ENCODE results near the gene SLC1A7.

SLC1A7 gene

GRCh38 chr1:53114581-53115400 lies 27.6 kb downstream of the SLC1A7 start:
- DNase-seq, result no peak

- no peak for DNase-seq
Observed at GRCh38 chr1:53114090-53114489, 28.3 kb downstream of the SLC1A7 start.

- DNase-seq, result no peak
Observed at GRCh38 chr1:53112861-53113260, 29.6 kb downstream of the SLC1A7 start.

GRCh38 chr1:53112271-53112774 lies 30.1 kb downstream of the SLC1A7 start:
- DNase-seq, result no peak

GRCh38 chr1:53111693-53112092 lies 30.7 kb downstream of the SLC1A7 start:
- no peak for DNase-seq

GRCh38 chr1:53111073-53111556 lies 31.3 kb downstream of the SLC1A7 start:
- DNase-seq, result no peak

- DNase-seq, result no peak
Observed at GRCh38 chr1:53110370-53111072, 31.9 kb downstream of the SLC1A7 start.

GRCh38 chr1:53108646-53109580 lies 33.5 kb downstream of the SLC1A7 start:
- DNase-seq, result no peak

- peak in 1 of 2 experiments; percentile 13 for DNase-seq
Observed at GRCh38 chr1:53107570-53108322, 34.7 kb downstream of the SLC1A7 start.

GRCh38 chr1:53107090-53107489 lies 35.3 kb downstream of the SLC1A7 start:
- no peak for DNase-seq

GRCh38 chr1:53104289-53104913 lies 38.0 kb downstream of the SLC1A7 start:
- no peak for DNase-seq

- DNase-seq, result no peak
Observed at GRCh38 chr1:53094533-53094919, 47.9 kb downstream of the SLC1A7 start.

- no peak for DNase-seq
Observed at GRCh38 chr1:53093778-53094532, 48.5 kb downstream of the SLC1A7 start.

- DNase-seq, result no peak
Observed at GRCh38 chr1:53093451-53093754, 49.0 kb downstream of the SLC1A7 start.

- DNase-seq, result no peak
Observed at GRCh38 chr1:53092659-53093450, 49.6 kb downstream of the SLC1A7 start.

- no peak for DNase-seq
Observed at GRCh38 chr1:53091841-53092645, 50.4 kb downstream of the SLC1A7 start.

GRCh38 chr1:53090227-53091147 lies 52.0 kb downstream of the SLC1A7 start:
- DNase-seq, result no peak

Measured in NCI-H1930 (cell line).